Ishikawa (cell line): ENCODE data around the gene THADA.

Experiments used
- CEBPB ChIP-seq: IDR thresholded peaks from 2 replicates; pipeline ENCODE4 v1.6.1; 2012
- CREB1 ChIP-seq: IDR thresholded peaks from 2 replicates; pipeline ENCODE4 v1.6.1; 2012; ENCODE audit warnings: low read depth
- EGR1 ChIP-seq: IDR thresholded peaks from 2 replicates; pipeline ENCODE4 v1.6.1; 2012
- EP300 ChIP-seq: IDR thresholded peaks from 2 replicates; pipeline ENCODE4 v1.6.1; 2012; ENCODE audit warnings: borderline replicate concordance
- FOXM1 ChIP-seq: IDR thresholded peaks from 2 replicates; pipeline ENCODE4 v1.6.1; 2012; ENCODE audit warnings: low read depth, borderline replicate concordance
- MAX ChIP-seq: IDR thresholded peaks from 2 replicates; pipeline ENCODE4 v1.6.1; 2012
- NFIC ChIP-seq: IDR thresholded peaks from 2 replicates; pipeline ENCODE4 v1.6.1; 2012
- RAD21 ChIP-seq: IDR thresholded peaks from 2 replicates; pipeline ENCODE4 v1.6.1; 2012; ENCODE audit warnings: low read depth
- REST ChIP-seq: IDR thresholded peaks from 2 replicates; pipeline ENCODE4 v1.6.1; 2012; ENCODE audit warnings: low read depth, mild to moderate bottlenecking
- TAF1 ChIP-seq: IDR thresholded peaks from 2 replicates; pipeline ENCODE4 v1.6.1; 2012; ENCODE audit warnings: low read depth, mild to moderate bottlenecking
- TCF12 ChIP-seq: IDR thresholded peaks from 2 replicates; pipeline ENCODE4 v1.6.1; 2012; ENCODE audit warnings: low read depth
- TEAD4 ChIP-seq: IDR thresholded peaks from 2 replicates; pipeline ENCODE4 v1.6.1; 2012
- USF1 ChIP-seq: IDR thresholded peaks from 2 replicates; pipeline ENCODE4 v1.6.1; 2012
- YY1 ChIP-seq: IDR thresholded peaks from 2 replicates; pipeline ENCODE4 v1.6.1; 2012; ENCODE audit warnings: low read depth
- ZBTB7A ChIP-seq: IDR thresholded peaks from 2 replicates; pipeline ENCODE4 v1.6.1; 2012; ENCODE audit warnings: low read depth

The THADA gene

GRCh38 chr2:43507137-43507536 is 88.7 kb downstream of the THADA start:
- TF ChIP-seq CREB1 = no peak
- TF ChIP-seq TAF1 = no peak
- no peak for TF ChIP-seq EP300
- no peak for TF ChIP-seq MAX
- no peak for TF ChIP-seq YY1
- no peak for TF ChIP-seq NFIC
- TF ChIP-seq ZBTB7A = no peak
- no peak for TF ChIP-seq TEAD4
- TF ChIP-seq FOXM1 = no peak
- no peak for TF ChIP-seq EGR1
- TF ChIP-seq REST = no peak
- TF ChIP-seq USF1 = no peak
- TF ChIP-seq TCF12 = no peak
- no peak for TF ChIP-seq RAD21
- TF ChIP-seq CEBPB = no peak

DNA sequence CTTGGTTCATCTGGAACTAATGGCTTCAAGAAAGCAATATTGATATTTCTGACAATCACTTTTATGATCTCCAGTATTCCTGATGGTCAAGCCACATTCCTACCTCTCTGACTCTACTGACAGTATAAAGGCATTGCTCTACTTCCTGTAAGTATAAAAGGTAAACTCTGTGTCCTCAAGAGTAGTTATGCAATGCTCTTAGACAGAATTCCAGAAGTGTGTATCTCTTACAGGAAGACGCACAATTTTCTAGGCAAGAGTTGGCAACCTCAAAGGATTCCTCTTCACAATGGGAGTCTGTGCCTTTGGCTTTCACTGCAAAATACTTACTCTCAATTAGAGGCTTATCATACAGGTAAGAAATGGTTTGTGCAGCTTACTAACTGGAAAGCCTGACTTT is 100.1 kb downstream of the THADA start:
- TF ChIP-seq CEBPB = 0 out of 2 replicates have a peak, but pooled peaks have one; percentile 23
- TF ChIP-seq FOXM1 = no peak

- TF ChIP-seq ZBTB7A (no peak), TCF12 (no peak), YY1 (no peak), TEAD4 (no peak), EP300 (no peak), TAF1 (no peak), RAD21 (no peak), CREB1 (no peak), MAX (no peak), USF1 (no peak), EGR1 (no peak), FOXM1 (no peak), REST (no peak), NFIC (no peak), CEBPB (no peak)
These were observed 101.9 kb downstream of the THADA start for GRCh38 chr2:43493954-43494353.

- TF ChIP-seq CREB1 (no peak), RAD21 (no peak), TEAD4 (no peak), TCF12 (no peak), CEBPB (no peak), REST (no peak), FOXM1 (no peak), NFIC (no peak), USF1 (no peak)
These were observed 104.7 kb downstream of the THADA start for GRCh38 chr2:43491065-43491639.
